ENCODE measurements around the gene CCHCR1.
"Not testable (repeated sequence)": the region's sequence is repeated elsewhere in the genome, so short reads cannot be mapped to it uniquely, and the experiment has no call there.

Gene CCHCR1

GRCh38 chr6:31183287-31183686 lies 25.7 kb upstream of the CCHCR1 start:
- not testable (repeated sequence) for DNase-seq (ENCODE audit: low read depth, low spot score)

- DNase-seq (ENCODE audit: low read depth, low spot score) = peak; percentile 54
Measured at GRCh38 chr6:31180500-31180899, 22.9 kb upstream of the CCHCR1 start.

- no peak for DNase-seq (ENCODE audit: low read depth, low spot score)
Measured at GRCh38 chr6:31179896-31180295, 22.3 kb upstream of the CCHCR1 start.

GRCh38 chr6:31179042-31179386 lies 21.4 kb upstream of the CCHCR1 start:
- no peak for DNase-seq (ENCODE audit: low read depth, low spot score)

- DNase-seq (ENCODE audit: low read depth, low spot score) = no peak
Measured at GRCh38 chr6:31178143-31179041, 20.8 kb upstream of the CCHCR1 start.

- no peak for DNase-seq (ENCODE audit: low read depth, low spot score)
Measured at GRCh38 chr6:31175971-31176370, 18.4 kb upstream of the CCHCR1 start.

GRCh38 chr6:31174378-31174777 lies 16.8 kb upstream of the CCHCR1 start:
- no peak for DNase-seq (ENCODE audit: low read depth, low spot score)

GRCh38 chr6:31173406-31173805 lies 15.8 kb upstream of the CCHCR1 start:
- DNase-seq (ENCODE audit: low read depth, low spot score) = no peak

GRCh38 chr6:31172973-31173384 lies 15.4 kb upstream of the CCHCR1 start:
- no peak for DNase-seq (ENCODE audit: low read depth, low spot score)

GRCh38 chr6:31171931-31172905 lies 14.6 kb upstream of the CCHCR1 start:
- no peak for DNase-seq (ENCODE audit: low read depth, low spot score)

- no peak for DNase-seq (ENCODE audit: low read depth, low spot score)
Measured at GRCh38 chr6:31170987-31171671, 13.5 kb upstream of the CCHCR1 start.

GRCh38 chr6:31170600-31170881 lies 12.9 kb upstream of the CCHCR1 start, which contains the start of gene POU5F1:
Gene POU5F1, minus strand, starts transcription at chr6:31170682. Its CDS starts 62 bp downstream, at chr6:31170620.
- DNase-seq (ENCODE audit: low read depth, low spot score) = no peak

- DNase-seq (ENCODE audit: low read depth, low spot score) = not testable (repeated sequence)
Measured at GRCh38 chr6:31169858-31170599, 12.4 kb upstream of the CCHCR1 start.

GRCh38 chr6:31169123-31169857 lies 11.7 kb upstream of the CCHCR1 start:
- DNase-seq (ENCODE audit: low read depth, low spot score) = no peak

GRCh38 chr6:31168606-31169005 lies 11.0 kb upstream of the CCHCR1 start:
- DNase-seq (ENCODE audit: low read depth, low spot score) = no peak

GRCh38 chr6:31165986-31166385 lies 8.4 kb upstream of the CCHCR1 start:
- DNase-seq (ENCODE audit: low read depth, low spot score) = no peak

GRCh38 chr6:31165064-31165832 lies 7.6 kb upstream of the CCHCR1 start:
- not testable (repeated sequence) for DNase-seq (ENCODE audit: low read depth, low spot score)

GRCh38 chr6:31164475-31165063 lies 7.0 kb upstream of the CCHCR1 start:
- DNase-seq (ENCODE audit: low read depth, low spot score) = not testable (repeated sequence)

- no peak for DNase-seq (ENCODE audit: low read depth, low spot score)
Measured at GRCh38 chr6:31163922-31164321, 6.3 kb upstream of the CCHCR1 start.

All from activated naive CD8-positive, alpha-beta T cell treated with anti-CD3 and anti-CD28 coated beads, Interleukin-2, amount 50 U/mL, for 16 hours (primary cell).